CD4-positive, CD25-positive, alpha-beta regulatory T cell (primary cell): ENCODE results near the gene USP38. TPM values are rescaled to one million over a fixed set of nuclear protein-coding genes. Genes with fewer than 3 reads are reported as not detected.
A peak's percentile ranks its signal among the peaks of the same experiment; 100 is the strongest.

ENCODE experiments used
- ATAC-seq, 2 donors: fragments of 150-1000 bp; cut with Tn5 transposase; one replicate each; pipeline ENCODE4 v1.10.0; 2021; ENCODE audit warnings: low read depth in 2 of 2, moderate number of reproducible peaks in 2 of 2, moderate library complexity in 1 of 2
- DNase-seq, 3 donors: peaks; one replicate each; pipeline versions ENCODE4 v3.0.0 to v3.0.0-alpha.2; 2012 to 2022; ENCODE audit warnings: mixed read lengths in 1 of 3
- H3K27ac ChIP-seq: one replicate; pipeline ENCODE4 v1.7.0; 2013; ENCODE audit warnings: mild to moderate bottlenecking, low read length; ENCODE audit not compliant: insufficient read depth, poor library complexity, severe bottlenecking
- H3K27me3 ChIP-seq: one replicate; pipeline ENCODE4 v1.7.0; 2013; ENCODE audit warnings: low read length; ENCODE audit not compliant: control insufficient read depth, insufficient read depth
- H3K36me3 ChIP-seq: one replicate; pipeline ENCODE4 v1.7.0; 2013; ENCODE audit warnings: mild to moderate bottlenecking, low read length, moderate library complexity; ENCODE audit not compliant: control insufficient read depth, insufficient read depth
- H3K4me1 ChIP-seq: 2 replicates; pipeline ENCODE4 v1.7.0; 2013; ENCODE audit warnings: mild to moderate bottlenecking, low read length; ENCODE audit not compliant: insufficient read depth, control insufficient read depth, poor library complexity, severe bottlenecking
- H3K4me3 ChIP-seq: one replicate; pipeline ENCODE4 v1.7.0; 2013; ENCODE audit warnings: low read depth, mild to moderate bottlenecking, low read length, moderate library complexity
- H3K9me3 ChIP-seq, 2 experiments: 1 replicate in 1 of 2; 2 replicates in 1 of 2; pipeline ENCODE4 v1.7.0; 2013; ENCODE audit warnings: low read length in 2 of 2, mild to moderate bottlenecking in 1 of 2, moderate library complexity in 1 of 2; ENCODE audit not compliant: control insufficient read depth in 2 of 2
- H3K27ac Mint-ChIP-seq, 3 donors: one replicate each; pipeline ENCODE4 v1.8.0; 2020 to 2022; ENCODE audit warnings: mild to moderate bottlenecking in 3 of 3, mixed read lengths in 3 of 3, moderate library complexity in 2 of 3
- H3K27me3 Mint-ChIP-seq: one replicate; pipeline ENCODE4 v1.8.0; 2022; ENCODE audit warnings: mild to moderate bottlenecking, mixed read lengths
- H3K36me3 Mint-ChIP-seq: one replicate; pipeline ENCODE4 v1.8.0; 2020; ENCODE audit warnings: mixed read lengths
- H3K4me1 Mint-ChIP-seq, 4 donors: one replicate each; pipeline ENCODE4 v1.8.0; 2020 to 2022; ENCODE audit warnings: mixed read lengths in 4 of 4, mild to moderate bottlenecking in 1 of 4
- H3K4me3 Mint-ChIP-seq, 4 donors: one replicate each; pipeline ENCODE4 v1.8.0; 2020 to 2022; ENCODE audit warnings: mild to moderate bottlenecking in 4 of 4, mixed read lengths in 4 of 4, moderate library complexity in 3 of 4
- H3K9me3 Mint-ChIP-seq, 7 donors: one replicate each; pipeline ENCODE4 v1.8.0; 2020 to 2022; ENCODE audit warnings: mixed read lengths in 7 of 7, mild to moderate bottlenecking in 3 of 7, moderate library complexity in 2 of 7
- polyA plus RNA-seq, 4 donors: library from polyadenylated mRNA; unstranded; fragments of 300-500 nt; fragmentation: Illumina TruSeq; gene quantifications; one replicate each; pipeline ENCODE4 v1.2.3, GENCODE V29; 2021
- total RNA-seq: library from RNA; stranded (reverse); gene quantifications from one replicate; pipeline ENCODE4 v1.2.3, GENCODE V29; 2022

The USP38 gene
- total and polyA plus RNA-seq, 5 donors from 2014 or later: 21.0 to 39.1 (median 25.8) TPM

- no peaks in the 10 kb centered on the region for H3K9me3 ChIP-seq
- peaks cover 5% of the 10 kb centered on the region for H3K4me1 ChIP-seq
- no peak overlapping the region for H3K4me3 ChIP-seq
- Mint-ChIP-seq H3K27ac (no peak overlapping the region), H3K27me3 (no peaks in the 10 kb centered on the region), H3K9me3 (no peaks in the 10 kb centered on the region), H3K4me1 (peaks cover 37 to 49% (median 42%) of the 10 kb centered on the region in 4 donors), H3K36me3 (peaks cover 61% of the 10 kb centered on the region), H3K4me3 (no peak overlapping the region)
- DNase-seq: no peak
- H3K27ac ChIP-seq: no peak overlapping the region
- peaks cover 88% of the 10 kb centered on the region for H3K36me3 ChIP-seq
- no peak for ATAC-seq
- H3K27me3 ChIP-seq: no peaks in the 10 kb centered on the region
Observed at GRCh38 chr4:143195581-143195980, 10.9 kb downstream of the USP38 start.

- H3K4me1 Mint-ChIP-seq: peaks cover 31 to 45% (median 41%) of the 10 kb centered on the region in 4 donors
Observed at GRCh38 chr4:143196323-143196722, 11.6 kb downstream of the USP38 start.

GRCh38 chr4:143199503-143199902 is 14.8 kb downstream of the USP38 start:
- Histone ChIP-seq H3K36me3 (peaks cover 88% of the 10 kb centered on the region), H3K4me3 (no peak overlapping the region), H3K27me3 (no peaks in the 10 kb centered on the region), H3K4me1 (no peaks in the 10 kb centered on the region), H3K27ac (no peak overlapping the region), H3K9me3 (no peaks in the 10 kb centered on the region)
- H3K27me3 Mint-ChIP-seq: no peaks in the 10 kb centered on the region
- H3K27ac Mint-ChIP-seq: no peak overlapping the region
- peaks cover 25 to 47% (median 35%) of the 10 kb centered on the region in 4 donors for H3K4me1 Mint-ChIP-seq
- no peak for ATAC-seq
- H3K9me3 Mint-ChIP-seq: no peaks in the 10 kb centered on the region
- H3K36me3 Mint-ChIP-seq: peaks cover 66% of the 10 kb centered on the region
- no peak overlapping the region for H3K4me3 Mint-ChIP-seq
- DNase-seq: no peak

More at GRCh38 chr4:143196323-143196722, 11.6 kb downstream of the USP38 start:
- peaks cover 88% of the 10 kb centered on the region for H3K36me3 ChIP-seq
- no peak for DNase-seq
- no peaks in the 10 kb centered on the region for H3K4me1 ChIP-seq
- no peak for ATAC-seq
- Mint-ChIP-seq H3K36me3 (peaks cover 58% of the 10 kb centered on the region), H3K27me3 (no peaks in the 10 kb centered on the region), H3K9me3 (no peaks in the 10 kb centered on the region), H3K27ac (peak overlapping the region in 1 of 3 donors; percentile 19), H3K4me3 (peak overlapping the region in 1 of 4 donors; percentile 32)
- H3K9me3 ChIP-seq: no peaks in the 10 kb centered on the region
- H3K27ac ChIP-seq: no peak overlapping the region
- H3K27me3 ChIP-seq: no peaks in the 10 kb centered on the region
- H3K4me3 ChIP-seq: no peak overlapping the region

GRCh38 chr4:143202824-143203223 is 18.1 kb downstream of the USP38 start:
- no peaks in the 10 kb centered on the region for H3K27me3 Mint-ChIP-seq
- peaks cover 82% of the 10 kb centered on the region for H3K36me3 ChIP-seq

GRCh38 chr4:143203577-143203976 is 18.9 kb downstream of the USP38 start:
- Mint-ChIP-seq H3K27ac (no peak overlapping the region), H3K27me3 (no peaks in the 10 kb centered on the region), H3K9me3 (no peaks in the 10 kb centered on the region), H3K4me3 (no peak overlapping the region), H3K4me1 (peaks cover 15 to 39% (median 30%) of the 10 kb centered on the region in 4 donors), H3K36me3 (peaks cover 71% of the 10 kb centered on the region)
- Histone ChIP-seq H3K4me3 (no peak overlapping the region), H3K4me1 (no peaks in the 10 kb centered on the region), H3K27me3 (no peaks in the 10 kb centered on the region), H3K9me3 (no peaks in the 10 kb centered on the region), H3K27ac (no peak overlapping the region), H3K36me3 (peaks cover 77% of the 10 kb centered on the region)
- ATAC-seq (no peak), DNase-seq (no peak)

More at GRCh38 chr4:143202824-143203223, 18.1 kb downstream of the USP38 start:
- H3K4me3 Mint-ChIP-seq: no peak overlapping the region
- peaks cover 76% of the 10 kb centered on the region for H3K36me3 Mint-ChIP-seq
- no peak overlapping the region for H3K27ac Mint-ChIP-seq
- no peaks in the 10 kb centered on the region for H3K4me1 ChIP-seq
- ATAC-seq: no peak
- H3K27ac ChIP-seq: no peak overlapping the region
- H3K4me3 ChIP-seq: no peak overlapping the region
- no peaks in the 10 kb centered on the region for H3K27me3 ChIP-seq
- H3K4me1 Mint-ChIP-seq: peaks cover 19 to 39% (median 31%) of the 10 kb centered on the region in 4 donors
- no peaks in the 10 kb centered on the region for H3K9me3 ChIP-seq
- no peaks in the 10 kb centered on the region for H3K9me3 Mint-ChIP-seq
- DNase-seq: no peak

GRCh38 chr4:143207555-143207954 is 22.8 kb downstream of the USP38 start:
- Mint-ChIP-seq H3K27ac (peak overlapping the region in 1 of 3 donors; percentile 89), H3K4me3 (no peak overlapping the region), H3K27me3 (no peaks in the 10 kb centered on the region), H3K36me3 (peaks cover 54% of the 10 kb centered on the region), H3K4me1 (peaks cover 9 to 18% (median 16%) of the 10 kb centered on the region in 4 donors), H3K9me3 (no peaks in the 10 kb centered on the region)
- Histone ChIP-seq H3K36me3 (peaks cover 75% of the 10 kb centered on the region), H3K4me3 (no peak overlapping the region), H3K27me3 (no peaks in the 10 kb centered on the region), H3K27ac (no peak overlapping the region), H3K9me3 (no peaks in the 10 kb centered on the region), H3K4me1 (no peaks in the 10 kb centered on the region)
- DNase-seq (no peak), ATAC-seq (no peak)

- no peaks in the 10 kb centered on the region for H3K4me1 ChIP-seq
- H3K27ac Mint-ChIP-seq: no peak overlapping the region
- no peaks in the 10 kb centered on the region for H3K9me3 ChIP-seq
- no peaks in the 10 kb centered on the region for H3K27me3 ChIP-seq
- no peak overlapping the region for H3K4me3 ChIP-seq
- ATAC-seq (no peak), DNase-seq (no peak)
- H3K36me3 Mint-ChIP-seq: peaks cover 38% of the 10 kb centered on the region
- H3K27me3 Mint-ChIP-seq: no peaks in the 10 kb centered on the region
- peaks cover 12 to 27% (median 19%) of the 10 kb centered on the region in 4 donors for H3K4me1 Mint-ChIP-seq
- no peak overlapping the region for H3K27ac ChIP-seq
- no peaks in the 10 kb centered on the region for H3K9me3 Mint-ChIP-seq
- H3K4me3 Mint-ChIP-seq: no peak overlapping the region
- peaks cover 56% of the 10 kb centered on the region for H3K36me3 ChIP-seq
Observed at GRCh38 chr4:143212566-143212965, 27.8 kb downstream of the USP38 start.

GRCh38 chr4:143215873-143216272 is 31.2 kb downstream of the USP38 start:
- Histone ChIP-seq H3K27me3 (no peaks in the 10 kb centered on the region), H3K36me3 (peaks cover 49% of the 10 kb centered on the region), H3K4me1 (no peaks in the 10 kb centered on the region), H3K9me3 (no peaks in the 10 kb centered on the region), H3K27ac (no peak overlapping the region), H3K4me3 (no peak overlapping the region)
- H3K27me3 Mint-ChIP-seq: no peaks in the 10 kb centered on the region
- ATAC-seq: no peak
- no peak for DNase-seq
- H3K4me3 Mint-ChIP-seq: no peak overlapping the region
- H3K36me3 Mint-ChIP-seq: peaks cover 47% of the 10 kb centered on the region
- H3K4me1 Mint-ChIP-seq: peaks cover 20 to 26% (median 24%) of the 10 kb centered on the region in 4 donors
- no peak overlapping the region for H3K27ac Mint-ChIP-seq
- H3K9me3 Mint-ChIP-seq: no peaks in the 10 kb centered on the region
